ENCODE measurements around the gene PCNT. TPM values are rescaled to one million over a fixed set of nuclear protein-coding genes. Genes with fewer than 3 reads are reported as not detected.

Gene PCNT
- total and polyA plus RNA-seq, 10 of the 15 experiments (the other 5 are each of a cell fraction or from before 2014, with no cell fraction given), result 2.9 to 39.6 (median 20.5) TPM

DNA sequence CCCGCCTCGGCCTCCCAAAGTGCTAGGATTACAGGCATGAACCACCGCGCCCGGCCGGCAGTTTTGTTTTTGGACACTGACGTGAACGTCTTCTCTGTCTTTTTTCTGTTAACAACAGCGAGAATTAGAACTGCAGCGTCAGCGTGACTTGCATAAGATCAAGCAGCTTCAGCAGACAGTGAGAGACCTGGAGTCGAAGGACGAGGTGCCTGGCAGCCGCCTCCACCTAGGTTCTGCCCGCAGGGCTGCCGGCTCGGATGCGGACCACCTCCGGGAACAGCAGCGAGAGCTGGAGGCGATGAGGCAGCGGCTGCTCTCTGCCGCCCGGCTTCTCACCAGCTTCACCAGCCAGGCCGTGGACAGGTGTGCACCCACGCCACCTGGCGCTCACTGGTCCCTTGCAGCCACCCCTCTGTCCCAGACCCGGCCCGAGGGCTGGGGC lies 111.9 kb downstream of the PCNT start:
- no peak overlapping the region for H3K4me2 ChIP-seq (ENCODE audit: control insufficient read depth, insufficient read depth)
- no peaks in the 10 kb centered on the region for H3K4me1 ChIP-seq (ENCODE audit: control insufficient read depth, insufficient read depth, low read length)
- no peaks in the 10 kb centered on the region for H3K9me3 ChIP-seq (replicated peaks; ENCODE audit: control insufficient read depth, insufficient read depth, low read length)
- intact Hi-C loops (cut with micrococcal nuclease; ENCODE audit: unreplicated experiment) (no loop called here), in situ Hi-C loops (cut with MboI) (no loop called here)
- no peaks in the 10 kb centered on the region for H4K20me1 ChIP-seq (ENCODE audit: control insufficient read depth, insufficient read depth)
- no peak for FAIRE-seq
- H3K79me2 ChIP-seq (ENCODE audit: control insufficient read depth, insufficient read depth, low read length), result no peaks in the 10 kb centered on the region
- TF ChIP-seq TBL1XR1 (IDR thresholded peaks at IDR 0.05; ENCODE audit: low read depth, low read length) (no peak), NR2F1 (conservative IDR thresholded peaks at IDR 0.05) (no peak), HDGF (IDR thresholded peaks at IDR 0.05) (no peak), BCL11A (IDR thresholded peaks at IDR 0.05; ENCODE audit: low read depth, low read length) (no peak), FOXM1 (IDR thresholded peaks at IDR 0.05; ENCODE audit: low read depth, low read length) (no peak), NFIC (IDR thresholded peaks at IDR 0.05; ENCODE audit: low read depth, low read length) (no peak), RFX5 (IDR thresholded peaks at IDR 0.05; ENCODE audit: low read depth, low read length) (no peak), JUNB (IDR thresholded peaks at IDR 0.05) (no peak), PAX5 (IDR thresholded peaks at IDR 0.05; ENCODE audit: borderline replicate concordance, low read depth, low read length) (no peak)
- TF ChIP-seq, protein P1, sequence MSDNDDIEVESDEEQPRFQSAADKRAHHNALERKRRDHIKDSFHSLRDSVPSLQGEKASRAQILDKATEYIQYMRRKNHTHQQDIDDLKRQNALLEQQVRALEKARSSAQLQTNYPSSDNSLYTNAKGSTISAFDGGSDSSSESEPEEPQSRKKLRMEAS (IDR thresholded peaks at IDR 0.05; ENCODE audit: low read depth, low read length), result no peak
- ChIA-PET RAD21 (ENCODE audit: unreplicated experiment) (no interaction called here), SMC1A (ENCODE audit: uncharacterized antibody, unreplicated experiment) (no interaction called here), CTCF (no interaction called here), POLR2A (no interaction called here)
- WGBS (ENCODE audit: insufficient coverage, insufficient replicate concordance, low lambda C conversion rate, missing lambda C conversion rate), result over 99% methylated on average over 25 of the region's 29 CpGs
- H3K27ac ChIP-seq (ENCODE audit: control insufficient read depth, insufficient read depth), result no peak overlapping the region
- no peak overlapping the region for H3K4me3 ChIP-seq
- ATAC-seq, result no peak
- peaks cover 6 to 32% of the 10 kb centered on the region in 2 experiments; a peak in 3 of 4 replicates for H3K36me3 ChIP-seq (ENCODE audit: control insufficient read depth in 2 of 2, insufficient read depth in 2 of 2, low read length in 1 of 2)
- H2AFZ ChIP-seq (ENCODE audit: control insufficient read depth, low read depth, low read length), result no peak overlapping the region
- no peaks in the 10 kb centered on the region for H3K27me3 ChIP-seq (replicated peaks in 1 of 2; ENCODE audit: control insufficient read depth in 2 of 2, insufficient read depth in 2 of 2, low read length in 1 of 2)
- no peak overlapping the region for H3K9ac ChIP-seq (ENCODE audit: control insufficient read depth, insufficient read depth, low read length)
- BruUV-seq (replicated peaks), result no TSS peak
- DNase-seq (ENCODE audit: low read depth, low spot score), result no peak

DNA sequence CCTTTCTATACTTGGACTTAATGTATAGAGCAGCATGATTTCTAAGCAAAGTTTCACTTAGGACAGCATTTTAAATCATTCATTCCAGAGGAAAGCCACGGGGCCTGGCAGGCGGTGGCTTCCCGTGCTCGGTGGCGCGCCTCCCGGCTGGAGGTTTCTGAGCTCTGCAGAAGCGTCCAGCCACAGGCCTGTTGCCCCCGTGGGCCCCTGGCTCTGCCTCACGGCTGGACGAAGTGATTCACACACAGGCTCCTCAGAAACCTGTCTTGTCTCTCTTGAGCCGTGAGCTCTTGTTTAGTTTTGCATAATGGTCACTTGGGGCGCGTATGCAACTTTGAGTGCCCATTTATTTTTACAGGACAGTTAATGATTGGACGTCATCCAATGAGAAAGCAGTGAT lies 112.7 kb downstream of the PCNT start:
- ChIA-PET POLR2A (no interaction called here), CTCF (no interaction called here), SMC1A (ENCODE audit: uncharacterized antibody, unreplicated experiment) (no interaction called here), RAD21 (ENCODE audit: unreplicated experiment) (no interaction called here)
- H3K4me1 ChIP-seq (ENCODE audit: control insufficient read depth, insufficient read depth, low read length), result no peaks in the 10 kb centered on the region
- in situ Hi-C loops (cut with MboI) (no loop called here), intact Hi-C loops (cut with micrococcal nuclease; ENCODE audit: unreplicated experiment) (no loop called here)
- no peaks in the 10 kb centered on the region for H3K27me3 ChIP-seq (replicated peaks in 1 of 2; ENCODE audit: control insufficient read depth in 2 of 2, insufficient read depth in 2 of 2, low read length in 1 of 2)
- 81% methylated on average over 15 of the region's 15 CpGs for WGBS (ENCODE audit: insufficient coverage, insufficient replicate concordance, low lambda C conversion rate, missing lambda C conversion rate)
- no peak for FAIRE-seq
- no peaks in the 10 kb centered on the region for H4K20me1 ChIP-seq (ENCODE audit: control insufficient read depth, insufficient read depth)
- H3K36me3 ChIP-seq (ENCODE audit: control insufficient read depth in 2 of 2, insufficient read depth in 2 of 2, low read length in 1 of 2), result peaks cover 9 to 33% of the 10 kb centered on the region in 2 experiments; a peak in 3 of 4 replicates
- H3K4me2 ChIP-seq (ENCODE audit: control insufficient read depth, insufficient read depth), result no peak overlapping the region
- no peak overlapping the region for H3K9ac ChIP-seq (ENCODE audit: control insufficient read depth, insufficient read depth, low read length)
- no peak for ATAC-seq
- no peak for DNase-seq (ENCODE audit: low read depth, low spot score)
- H3K79me2 ChIP-seq (ENCODE audit: control insufficient read depth, insufficient read depth, low read length), result no peaks in the 10 kb centered on the region
- no TSS peak for BruUV-seq (replicated peaks)
- H3K27ac ChIP-seq (ENCODE audit: control insufficient read depth, insufficient read depth), result no peak overlapping the region
- H2AFZ ChIP-seq (ENCODE audit: control insufficient read depth, low read depth, low read length), result no peak overlapping the region
- H3K9me3 ChIP-seq (replicated peaks; ENCODE audit: control insufficient read depth, insufficient read depth, low read length), result no peaks in the 10 kb centered on the region
- no peak overlapping the region for H3K4me3 ChIP-seq
- TF ChIP-seq NRF1 (conservative IDR thresholded peaks at IDR 0.05; ENCODE audit: low read depth, low read length), result no peak
- TF ChIP-seq CHD1 (IDR thresholded peaks at IDR 0.05; ENCODE audit: low read depth, low read length), result no peak
- TF ChIP-seq SP1 (IDR thresholded peaks at IDR 0.05; ENCODE audit: low read depth, low read length), result no peak
- no peak for TF ChIP-seq TAF1 (IDR thresholded peaks at IDR 0.05; ENCODE audit: borderline replicate concordance, low read depth, low read length)
- TF ChIP-seq, protein P2, sequence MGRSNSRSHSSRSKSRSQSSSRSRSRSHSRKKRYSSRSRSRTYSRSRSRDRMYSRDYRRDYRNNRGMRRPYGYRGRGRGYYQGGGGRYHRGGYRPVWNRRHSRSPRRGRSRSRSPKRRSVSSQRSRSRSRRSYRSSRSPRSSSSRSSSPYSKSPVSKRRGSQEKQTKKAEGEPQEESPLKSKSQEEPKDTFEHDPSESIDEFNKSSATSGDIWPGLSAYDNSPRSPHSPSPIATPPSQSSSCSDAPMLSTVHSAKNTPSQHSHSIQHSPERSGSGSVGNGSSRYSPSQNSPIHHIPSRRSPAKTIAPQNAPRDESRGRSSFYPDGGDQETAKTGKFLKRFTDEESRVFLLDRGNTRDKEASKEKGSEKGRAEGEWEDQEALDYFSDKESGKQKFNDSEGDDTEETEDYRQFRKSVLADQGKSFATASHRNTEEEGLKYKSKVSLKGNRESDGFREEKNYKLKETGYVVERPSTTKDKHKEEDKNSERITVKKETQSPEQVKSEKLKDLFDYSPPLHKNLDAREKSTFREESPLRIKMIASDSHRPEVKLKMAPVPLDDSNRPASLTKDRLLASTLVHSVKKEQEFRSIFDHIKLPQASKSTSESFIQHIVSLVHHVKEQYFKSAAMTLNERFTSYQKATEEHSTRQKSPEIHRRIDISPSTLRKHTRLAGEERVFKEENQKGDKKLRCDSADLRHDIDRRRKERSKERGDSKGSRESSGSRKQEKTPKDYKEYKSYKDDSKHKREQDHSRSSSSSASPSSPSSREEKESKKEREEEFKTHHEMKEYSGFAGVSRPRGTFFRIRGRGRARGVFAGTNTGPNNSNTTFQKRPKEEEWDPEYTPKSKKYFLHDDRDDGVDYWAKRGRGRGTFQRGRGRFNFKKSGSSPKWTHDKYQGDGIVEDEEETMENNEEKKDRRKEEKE (IDR thresholded peaks at IDR 0.05), result no peak
- TF ChIP-seq SPI1 (IDR thresholded peaks at IDR 0.05; ENCODE audit: borderline replicate concordance, insufficient read depth, low read depth, low read length), result no peak
- TF ChIP-seq TCF3 (IDR thresholded peaks at IDR 0.05; ENCODE audit: borderline replicate concordance, insufficient read depth, low read depth, low read length), result no peak
- no peak for TF ChIP-seq PML (IDR thresholded peaks at IDR 0.05; ENCODE audit: low read length)
- TF ChIP-seq RBBP5 (conservative IDR thresholded peaks at IDR 0.05), result no peak
- no peak for TF ChIP-seq PAX8 (IDR thresholded peaks at IDR 0.05)
